Sigmoid colon (tissue), 4 donors: Measurements from ENCODE around the gene MLF1.

Source experiments
- POLR2AphosphoS5 ChIP-seq, 4 donors: sonication (generic); formaldehyde crosslinking; IDR thresholded peaks; one replicate each; pipeline ENCODE4 v1.6.1; 2017; ENCODE audit warnings: antibody characterized with exemption in 4 of 4
- TF ChIP-seq, protein P1 (sequence below), 4 experiments: fragments of 450-650 bp in 3 of 4; fragments of 200-600 bp in 1 of 4; IDR thresholded peaks; one replicate each; pipeline ENCODE4 v1.5.1; 2016 to 2019; ENCODE audit warnings: antibody characterized with exemption in 4 of 4, mild to moderate bottlenecking in 3 of 4, moderate library complexity in 2 of 4

DNA sequence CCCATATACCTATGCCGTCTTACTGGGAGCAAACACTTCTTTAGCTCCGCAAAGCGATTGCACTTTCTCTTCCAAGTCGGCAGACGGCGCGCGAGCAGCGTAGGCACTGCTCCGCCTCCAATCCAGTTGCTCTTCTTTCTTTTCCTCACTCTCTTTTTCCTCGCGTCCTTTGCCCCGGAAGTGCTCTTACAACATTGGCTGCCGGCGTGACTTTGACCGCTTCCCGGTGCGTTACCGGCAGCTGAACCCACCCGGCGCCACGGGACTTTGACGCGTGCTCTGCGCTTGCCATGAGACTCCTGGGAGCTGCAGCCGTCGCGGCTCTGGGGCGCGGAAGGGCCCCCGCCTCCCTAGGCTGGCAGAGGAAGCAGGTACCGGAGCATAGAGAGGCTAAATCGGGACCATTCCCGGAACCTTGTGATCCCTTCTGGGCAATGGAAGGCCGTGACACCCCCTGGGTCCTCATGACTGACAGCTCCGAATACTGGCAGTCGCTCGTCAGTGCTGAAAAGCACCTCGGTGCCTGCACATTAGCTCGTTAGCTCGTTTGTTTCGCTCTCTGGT is 73.4 kb downstream of the MLF1 start, which contains the start of gene GFM1:
- TF ChIP-seq, protein P1, sequence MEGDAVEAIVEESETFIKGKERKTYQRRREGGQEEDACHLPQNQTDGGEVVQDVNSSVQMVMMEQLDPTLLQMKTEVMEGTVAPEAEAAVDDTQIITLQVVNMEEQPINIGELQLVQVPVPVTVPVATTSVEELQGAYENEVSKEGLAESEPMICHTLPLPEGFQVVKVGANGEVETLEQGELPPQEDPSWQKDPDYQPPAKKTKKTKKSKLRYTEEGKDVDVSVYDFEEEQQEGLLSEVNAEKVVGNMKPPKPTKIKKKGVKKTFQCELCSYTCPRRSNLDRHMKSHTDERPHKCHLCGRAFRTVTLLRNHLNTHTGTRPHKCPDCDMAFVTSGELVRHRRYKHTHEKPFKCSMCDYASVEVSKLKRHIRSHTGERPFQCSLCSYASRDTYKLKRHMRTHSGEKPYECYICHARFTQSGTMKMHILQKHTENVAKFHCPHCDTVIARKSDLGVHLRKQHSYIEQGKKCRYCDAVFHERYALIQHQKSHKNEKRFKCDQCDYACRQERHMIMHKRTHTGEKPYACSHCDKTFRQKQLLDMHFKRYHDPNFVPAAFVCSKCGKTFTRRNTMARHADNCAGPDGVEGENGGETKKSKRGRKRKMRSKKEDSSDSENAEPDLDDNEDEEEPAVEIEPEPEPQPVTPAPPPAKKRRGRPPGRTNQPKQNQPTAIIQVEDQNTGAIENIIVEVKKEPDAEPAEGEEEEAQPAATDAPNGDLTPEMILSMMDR (IDR thresholded peaks at IDR 0.05) = peak; percentile 59 to 76 (median 62)
- TF ChIP-seq POLR2AphosphoS5 (IDR thresholded peaks at IDR 0.05) = peak; percentile 55 to 87 (median 87)
